ENCODE measurements around the gene GARIN6.

- TF ChIP-seq POLR2A (IDR thresholded peaks at IDR 0.05): no peak
- TF ChIP-seq, protein P1, sequence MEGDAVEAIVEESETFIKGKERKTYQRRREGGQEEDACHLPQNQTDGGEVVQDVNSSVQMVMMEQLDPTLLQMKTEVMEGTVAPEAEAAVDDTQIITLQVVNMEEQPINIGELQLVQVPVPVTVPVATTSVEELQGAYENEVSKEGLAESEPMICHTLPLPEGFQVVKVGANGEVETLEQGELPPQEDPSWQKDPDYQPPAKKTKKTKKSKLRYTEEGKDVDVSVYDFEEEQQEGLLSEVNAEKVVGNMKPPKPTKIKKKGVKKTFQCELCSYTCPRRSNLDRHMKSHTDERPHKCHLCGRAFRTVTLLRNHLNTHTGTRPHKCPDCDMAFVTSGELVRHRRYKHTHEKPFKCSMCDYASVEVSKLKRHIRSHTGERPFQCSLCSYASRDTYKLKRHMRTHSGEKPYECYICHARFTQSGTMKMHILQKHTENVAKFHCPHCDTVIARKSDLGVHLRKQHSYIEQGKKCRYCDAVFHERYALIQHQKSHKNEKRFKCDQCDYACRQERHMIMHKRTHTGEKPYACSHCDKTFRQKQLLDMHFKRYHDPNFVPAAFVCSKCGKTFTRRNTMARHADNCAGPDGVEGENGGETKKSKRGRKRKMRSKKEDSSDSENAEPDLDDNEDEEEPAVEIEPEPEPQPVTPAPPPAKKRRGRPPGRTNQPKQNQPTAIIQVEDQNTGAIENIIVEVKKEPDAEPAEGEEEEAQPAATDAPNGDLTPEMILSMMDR (IDR thresholded peaks at IDR 0.05): no peak
These were observed 38.6 kb downstream of the GARIN6 start for GRCh38 chr12:99686142-99686541.

Data from thyroid gland (tissue), 4 donors.